H9 (cell line): Measurements from ENCODE around the gene ZNF503. TPM values are rescaled to one million over a fixed set of nuclear protein-coding genes. Genes with fewer than 3 reads are reported as not detected.

Experiments
- DNase-seq: peaks from one replicate; pipeline ENCODE4 v3.0.0-alpha.2; 2017
- H2AFZ ChIP-seq: one replicate; pipeline ENCODE4 v1.6.1; 2013; ENCODE audit warnings: mild to moderate bottlenecking, low read length, control low read depth, moderate library complexity
- H2AK5ac ChIP-seq: 2 replicates; pipeline ENCODE4 v1.6.1; 2013; ENCODE audit warnings: low read length, control low read depth, mixed read lengths; ENCODE audit not compliant: insufficient read length
- H2BK120ac ChIP-seq: one replicate; pipeline ENCODE4 v1.6.1; 2013; ENCODE audit warnings: low read depth, mild to moderate bottlenecking, low read length, control low read depth, inconsistent platforms; ENCODE audit not compliant: poor library complexity, severe bottlenecking
- H2BK12ac ChIP-seq: 2 replicates; pipeline ENCODE4 v1.6.1; 2013; ENCODE audit warnings: low read length, control low read depth, mixed read lengths, low read depth; ENCODE audit not compliant: insufficient read length
- H2BK15ac ChIP-seq: 2 replicates; pipeline ENCODE4 v1.6.1; 2013; ENCODE audit warnings: low read depth, low read length, control low read depth
- H2BK20ac ChIP-seq: one replicate; pipeline ENCODE4 v1.6.1; 2013; ENCODE audit warnings: low read depth, mild to moderate bottlenecking, low read length, control low read depth, inconsistent platforms; ENCODE audit not compliant: poor library complexity, severe bottlenecking
- H2BK5ac ChIP-seq: 2 replicates; pipeline ENCODE4 v1.6.1; 2013; ENCODE audit warnings: low read length, control low read depth, mixed read lengths; ENCODE audit not compliant: insufficient read length
- H3K14ac ChIP-seq: 2 replicates; pipeline ENCODE4 v1.6.1; 2013; ENCODE audit warnings: low read length, control low read depth; ENCODE audit not compliant: insufficient read depth
- H3K18ac ChIP-seq: 2 replicates; pipeline ENCODE4 v1.6.1; 2013; ENCODE audit warnings: low read depth, mild to moderate bottlenecking, mixed read lengths, low read length, control low read depth; ENCODE audit not compliant: insufficient read length
- H3K23ac ChIP-seq: 2 replicates; pipeline ENCODE4 v1.6.1; 2013; ENCODE audit warnings: low read length, control low read depth, mixed read lengths, low read depth; ENCODE audit not compliant: insufficient read length
- H3K23me2 ChIP-seq: 2 replicates; pipeline ENCODE4 v1.6.1; 2013; ENCODE audit warnings: low read depth, mild to moderate bottlenecking, mixed read lengths, low read length, control low read depth; ENCODE audit not compliant: insufficient read length, poor library complexity, severe bottlenecking
- H3K27ac ChIP-seq: 2 replicates; pipeline ENCODE4 v1.5.1; 2013; ENCODE audit warnings: low read length, control low read depth, mixed read lengths, low read depth; ENCODE audit not compliant: insufficient read length
- H3K27me3 ChIP-seq: 2 replicates; pipeline ENCODE4 v1.6.1; 2013; ENCODE audit warnings: low read length, control low read depth, inconsistent platforms; ENCODE audit not compliant: insufficient read depth
- H3K4ac ChIP-seq: 2 replicates; pipeline ENCODE4 v1.6.1; 2013; ENCODE audit warnings: low read depth, mild to moderate bottlenecking, control low read depth, inconsistent platforms, low read length, moderate library complexity
- H3K4me1 ChIP-seq: 2 replicates; pipeline ENCODE4 v1.6.1; 2013; ENCODE audit warnings: low read length, control low read depth, inconsistent platforms; ENCODE audit not compliant: insufficient read depth
- H3K4me2 ChIP-seq: 2 replicates; pipeline ENCODE4 v1.6.1; 2013; ENCODE audit warnings: low read length, control low read depth, mixed read lengths; ENCODE audit not compliant: insufficient read length, insufficient read depth
- H3K56ac ChIP-seq: 2 replicates; pipeline ENCODE4 v1.6.1; 2013; ENCODE audit warnings: low read depth, mild to moderate bottlenecking, mixed read lengths, low read length, control low read depth; ENCODE audit not compliant: insufficient read length
- H3K79me1 ChIP-seq: 2 replicates; pipeline ENCODE4 v1.6.1; 2013; ENCODE audit warnings: low read depth, mild to moderate bottlenecking, moderate library complexity, low read length, control low read depth, inconsistent platforms; ENCODE audit not compliant: insufficient read depth, poor library complexity, severe bottlenecking
- H3K79me2 ChIP-seq: 2 replicates; pipeline ENCODE4 v1.6.1; 2013; ENCODE audit warnings: low read length, control low read depth, inconsistent platforms; ENCODE audit not compliant: insufficient read depth
- H3K9ac ChIP-seq: 2 replicates; pipeline ENCODE4 v1.6.1; 2013; ENCODE audit warnings: low read length, control low read depth, mixed read lengths; ENCODE audit not compliant: insufficient read length; ENCODE audit errors: extremely low read depth
- H3K9me3 ChIP-seq: one replicate; pipeline ENCODE4 v1.6.1; 2013; ENCODE audit warnings: low read depth, low read length, inconsistent platforms; ENCODE audit not compliant: control insufficient read depth
- H3T11ph ChIP-seq: one replicate; pipeline ENCODE4 v1.6.1; 2013; ENCODE audit warnings: mild to moderate bottlenecking, low read length, control low read depth, inconsistent platforms
- H4K20me1 ChIP-seq: one replicate; pipeline ENCODE4 v1.6.1; 2013; ENCODE audit not compliant: control insufficient read depth, insufficient read length, insufficient read depth
- H4K5ac ChIP-seq: 2 replicates; pipeline ENCODE4 v1.6.1; 2013; ENCODE audit warnings: low read depth, mild to moderate bottlenecking, mixed read lengths, low read length, control low read depth; ENCODE audit not compliant: insufficient read length
- H4K8ac ChIP-seq: replicated peaks from 2 replicates; pipeline ENCODE4 v1.6.1; 2013; ENCODE audit warnings: low read length, control low read depth, mixed read lengths, low read depth; ENCODE audit not compliant: insufficient read length
- H4K91ac ChIP-seq: 2 replicates; pipeline ENCODE4 v1.6.1; 2013; ENCODE audit warnings: low read depth, mild to moderate bottlenecking, moderate library complexity, mixed read lengths, low read length, control low read depth; ENCODE audit not compliant: insufficient read length
- H3K27ac Mint-ChIP-seq, 3 experiments: 2 replicates in 2 of 3; 3 replicates in 1 of 3; pipeline ENCODE4 v1.8.0; 2020 to 2021; ENCODE audit warnings: mixed read lengths in 3 of 3, mild to moderate bottlenecking in 1 of 3, moderate library complexity in 1 of 3
- H3K27me3 Mint-ChIP-seq: 2 replicates; pipeline ENCODE4 v1.8.0; 2021; ENCODE audit warnings: low read depth, mild to moderate bottlenecking, moderate library complexity, mixed read lengths
- H3K36me3 Mint-ChIP-seq, 3 experiments: 2 replicates in 2 of 3; 3 replicates in 1 of 3; pipeline ENCODE4 v1.8.0; 2020 to 2021; ENCODE audit warnings: low read depth in 3 of 3, mixed read lengths in 3 of 3; ENCODE audit not compliant: insufficient read depth in 1 of 3
- H3K4me1 Mint-ChIP-seq, 2 experiments: 2 replicates each; pipeline ENCODE4 v1.8.0; 2020; ENCODE audit warnings: mixed read lengths in 2 of 2
- H3K4me3 Mint-ChIP-seq, 2 experiments: 2 replicates in 1 of 2; 3 replicates in 1 of 2; pipeline ENCODE4 v1.8.0; 2020 to 2021; ENCODE audit warnings: mild to moderate bottlenecking in 2 of 2, mixed read lengths in 2 of 2, moderate library complexity in 1 of 2
- H3K9me3 Mint-ChIP-seq, 2 experiments: 2 replicates in 1 of 2; 3 replicates in 1 of 2; pipeline ENCODE4 v1.8.0; 2020; ENCODE audit warnings: mild to moderate bottlenecking in 2 of 2, mixed read lengths in 2 of 2, moderate library complexity in 1 of 2
- whole genome bisulfite sequencing: extraction: QIAGEN DNeasy Blood & Tissue Kit; methylation state at CpG from one replicate; pipeline ENCODE4 v1.1.7; 2013; ENCODE audit warnings: missing lambda C conversion rate, low lambda C conversion rate, mixed read lengths; ENCODE audit not compliant: insufficient read length; ENCODE audit errors: extremely low coverage; 5-methylcytosine and 5-hydroxymethylcytosine counted together
- total RNA-seq: library from RNA; stranded (reverse); gene quantifications from 2 replicates; pipeline ENCODE4 v1.2.1, GENCODE V29; 2021
- TF ChIP-seq, protein P1 (sequence below): fragments of 200-600 bp; sonication (generic); conservative IDR thresholded peaks from 3 replicates; pipeline ENCODE4 v1.8.0; 2021; ENCODE audit warnings: antibody characterized with exemption, mild to moderate bottlenecking

Gene ZNF503
- total RNA-seq, 1 experiment from 2014 or later = 0.09 TPM

DNA sequence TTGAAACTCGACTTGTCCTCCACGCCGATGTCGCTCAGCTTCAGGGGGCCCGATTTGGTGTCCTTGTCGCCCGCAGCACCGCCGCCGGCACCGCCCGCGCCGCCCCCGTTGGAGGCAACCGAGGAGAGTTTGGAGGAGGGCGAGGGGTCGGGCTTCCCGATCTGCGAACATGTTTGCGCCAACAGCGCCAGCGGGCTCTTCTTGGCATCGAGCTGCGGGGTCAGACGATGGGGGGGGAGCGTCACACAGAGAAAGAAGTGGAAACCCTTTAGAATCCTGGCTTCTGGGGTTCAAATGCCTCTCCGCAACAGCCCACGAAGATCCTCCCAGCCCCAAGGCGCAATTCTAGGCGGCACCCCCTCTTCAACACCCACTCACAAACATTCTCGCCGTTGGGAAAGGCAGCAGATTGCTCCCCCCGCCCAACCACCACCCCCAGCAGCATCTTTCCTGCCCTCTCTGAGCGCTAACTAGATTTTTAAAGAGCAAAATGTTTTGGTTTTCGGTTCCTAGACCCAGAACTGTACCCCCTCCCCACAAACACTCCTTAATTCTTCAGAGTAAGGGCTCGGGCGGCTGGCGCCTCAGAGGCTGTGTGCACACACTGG, 1.3 kb downstream of the ZNF503 start:
- Histone ChIP-seq H2BK5ac (no peak overlapping the region), H4K8ac (no peak overlapping the region), H4K5ac (no peak overlapping the region), H3K4me2 (peak overlapping the region; percentile 11), H3T11ph (no peak overlapping the region), H3K14ac (no peak overlapping the region), H3K56ac (no peak overlapping the region), H3K23me2 (peaks cover 42% of the 10 kb centered on the region), H2AK5ac (no peak overlapping the region), H2BK120ac (no peak overlapping the region), H3K27me3 (peaks cover 72% of the 10 kb centered on the region), H3K79me1 (no peaks in the 10 kb centered on the region), H3K18ac (no peak overlapping the region), H3K4ac (no peak overlapping the region), H2BK20ac (no peak overlapping the region), H3K9ac (no peak overlapping the region), H3K27ac (no peak overlapping the region), H3K23ac (no peak overlapping the region), H2AFZ (no peak overlapping the region), H3K79me2 (no peaks in the 10 kb centered on the region), H3K4me1 (no peaks in the 10 kb centered on the region; the same call in 1 of the 2 replicates), H2BK12ac (no peak overlapping the region), H3K9me3 (no peaks in the 10 kb centered on the region), H2BK15ac (no peak overlapping the region), H4K91ac (no peak overlapping the region), H4K20me1 (no peaks in the 10 kb centered on the region)
- no peak for DNase-seq
- peaks cover 98% of the 10 kb centered on the region for H3K27me3 Mint-ChIP-seq
- no peaks in the 10 kb centered on the region for H3K36me3 Mint-ChIP-seq
- H3K9me3 Mint-ChIP-seq = peaks cover 2 to 4% of the 10 kb centered on the region in 2 experiments; a peak in 2 of 5 replicates
- H3K4me1 Mint-ChIP-seq = peaks cover 25 to 39% of the 10 kb centered on the region in 2 experiments
- no peak overlapping the region for H3K27ac Mint-ChIP-seq
- peak overlapping the region; percentile 44 to 78 for H3K4me3 Mint-ChIP-seq
- TF ChIP-seq, protein P1, sequence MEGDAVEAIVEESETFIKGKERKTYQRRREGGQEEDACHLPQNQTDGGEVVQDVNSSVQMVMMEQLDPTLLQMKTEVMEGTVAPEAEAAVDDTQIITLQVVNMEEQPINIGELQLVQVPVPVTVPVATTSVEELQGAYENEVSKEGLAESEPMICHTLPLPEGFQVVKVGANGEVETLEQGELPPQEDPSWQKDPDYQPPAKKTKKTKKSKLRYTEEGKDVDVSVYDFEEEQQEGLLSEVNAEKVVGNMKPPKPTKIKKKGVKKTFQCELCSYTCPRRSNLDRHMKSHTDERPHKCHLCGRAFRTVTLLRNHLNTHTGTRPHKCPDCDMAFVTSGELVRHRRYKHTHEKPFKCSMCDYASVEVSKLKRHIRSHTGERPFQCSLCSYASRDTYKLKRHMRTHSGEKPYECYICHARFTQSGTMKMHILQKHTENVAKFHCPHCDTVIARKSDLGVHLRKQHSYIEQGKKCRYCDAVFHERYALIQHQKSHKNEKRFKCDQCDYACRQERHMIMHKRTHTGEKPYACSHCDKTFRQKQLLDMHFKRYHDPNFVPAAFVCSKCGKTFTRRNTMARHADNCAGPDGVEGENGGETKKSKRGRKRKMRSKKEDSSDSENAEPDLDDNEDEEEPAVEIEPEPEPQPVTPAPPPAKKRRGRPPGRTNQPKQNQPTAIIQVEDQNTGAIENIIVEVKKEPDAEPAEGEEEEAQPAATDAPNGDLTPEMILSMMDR = peak; percentile 7; the same call in 1 of the 3 replicates
- no CpG with 5 or more reads among the region's 39 CpGs for WGBS
